HFF-Myc (cell line): ENCODE measurements around the gene CNOT6L.
A peak's percentile ranks its signal among the peaks of the same experiment; 100 is the strongest.
"Not testable (repeated sequence)": the region's sequence is repeated elsewhere in the genome, so short reads cannot be mapped to it uniquely, and the experiment has no call there.

Experiments used
- DNase-seq: peaks from one replicate; pipeline ENCODE4 v3.0.0-alpha.2; 2011; ENCODE audit warnings: low read depth; ENCODE audit errors: extremely low read depth
- H3K4me3 ChIP-seq: replicated peaks from 2 replicates; pipeline ENCODE4 v1.5.1; 2011; ENCODE audit warnings: low read depth, mild to moderate bottlenecking, control low read depth, low read length
- CTCF ChIP-seq: IDR thresholded peaks from 2 replicates; pipeline ENCODE4 v1.5.1; 2012; ENCODE audit warnings: mild to moderate bottlenecking, low read depth, low read length, control low read depth; ENCODE audit errors: missing control alignments

CNOT6L gene

GRCh38 chr4:77740480-77740879 lies 78.7 kb downstream of the CNOT6L start:
- DNase-seq: no peak
- H3K4me3 ChIP-seq: no peak overlapping the region
- TF ChIP-seq CTCF: no peak

- no peak for TF ChIP-seq CTCF
- H3K4me3 ChIP-seq: no peak overlapping the region
- DNase-seq: peak; percentile 4
Observed at GRCh38 chr4:77734928-77735327, 84.2 kb downstream of the CNOT6L start.

GRCh38 chr4:77731656-77732055 lies 87.5 kb downstream of the CNOT6L start:
- no peak overlapping the region for H3K4me3 ChIP-seq
- DNase-seq: no peak
- TF ChIP-seq CTCF: no peak

- no peak overlapping the region for H3K4me3 ChIP-seq
- TF ChIP-seq CTCF: no peak
- no peak for DNase-seq
Observed at GRCh38 chr4:77728420-77728819, 90.7 kb downstream of the CNOT6L start.

GRCh38 chr4:77721073-77721472 lies 98.1 kb downstream of the CNOT6L start:
- H3K4me3 ChIP-seq: no peak overlapping the region
- TF ChIP-seq CTCF: no peak
- no peak for DNase-seq

GRCh38 chr4:77718500-77718899 lies 100.7 kb downstream of the CNOT6L start:
- not testable (repeated sequence) for DNase-seq

GRCh38 chr4:77715414-77716290 lies 103.5 kb downstream of the CNOT6L start:
- no peak overlapping the region for H3K4me3 ChIP-seq
- no peak for TF ChIP-seq CTCF

More at GRCh38 chr4:77718500-77718899, 100.7 kb downstream of the CNOT6L start:
- not testable (repeated sequence) for H3K4me3 ChIP-seq

More at GRCh38 chr4:77715414-77716290, 103.5 kb downstream of the CNOT6L start:
- no peak for DNase-seq
